Measurements from ENCODE around the gene PHF11. TPM values are rescaled to one million over a fixed set of nuclear protein-coding genes. Genes with fewer than 3 reads are reported as not detected.

The PHF11 gene
- total and polyA plus RNA-seq, 2 donors (not counting 1 experiment from before 2014, with no cell fraction given), result 26.8 to 46.8 TPM

DNA sequence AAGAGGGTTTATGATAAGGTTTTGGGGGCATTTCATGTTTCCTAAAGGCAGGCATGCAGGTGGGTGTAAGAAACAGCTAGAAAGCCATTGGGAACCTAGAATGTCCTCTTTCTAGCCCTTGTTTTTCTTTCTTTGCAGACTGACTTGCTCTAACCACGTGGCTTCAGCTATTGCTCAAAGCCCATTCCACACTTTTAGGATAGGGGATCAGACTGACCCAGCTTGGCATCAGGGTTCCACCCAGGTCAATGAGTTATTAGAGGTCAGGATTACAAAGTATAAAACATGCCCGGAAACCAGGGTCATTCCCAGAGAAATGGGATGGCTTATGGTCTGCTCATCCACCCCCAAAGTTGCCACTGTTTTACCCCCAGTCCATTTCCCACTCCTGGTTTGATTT lies 16.8 kb downstream of the PHF11 start:
- no peaks in the 10 kb centered on the region for H3K9me3 ChIP-seq (ENCODE audit: control insufficient read depth, insufficient read depth, low read depth, low read length)
- no peaks in the 10 kb centered on the region for H4K20me1 ChIP-seq (ENCODE audit: control insufficient read depth, extremely low read depth, insufficient read depth, low read length)
- no peak for TF ChIP-seq EZH2 (IDR thresholded peaks at IDR 0.05; ENCODE audit: low read length, missing control alignments)
- TF ChIP-seq, protein P1, sequence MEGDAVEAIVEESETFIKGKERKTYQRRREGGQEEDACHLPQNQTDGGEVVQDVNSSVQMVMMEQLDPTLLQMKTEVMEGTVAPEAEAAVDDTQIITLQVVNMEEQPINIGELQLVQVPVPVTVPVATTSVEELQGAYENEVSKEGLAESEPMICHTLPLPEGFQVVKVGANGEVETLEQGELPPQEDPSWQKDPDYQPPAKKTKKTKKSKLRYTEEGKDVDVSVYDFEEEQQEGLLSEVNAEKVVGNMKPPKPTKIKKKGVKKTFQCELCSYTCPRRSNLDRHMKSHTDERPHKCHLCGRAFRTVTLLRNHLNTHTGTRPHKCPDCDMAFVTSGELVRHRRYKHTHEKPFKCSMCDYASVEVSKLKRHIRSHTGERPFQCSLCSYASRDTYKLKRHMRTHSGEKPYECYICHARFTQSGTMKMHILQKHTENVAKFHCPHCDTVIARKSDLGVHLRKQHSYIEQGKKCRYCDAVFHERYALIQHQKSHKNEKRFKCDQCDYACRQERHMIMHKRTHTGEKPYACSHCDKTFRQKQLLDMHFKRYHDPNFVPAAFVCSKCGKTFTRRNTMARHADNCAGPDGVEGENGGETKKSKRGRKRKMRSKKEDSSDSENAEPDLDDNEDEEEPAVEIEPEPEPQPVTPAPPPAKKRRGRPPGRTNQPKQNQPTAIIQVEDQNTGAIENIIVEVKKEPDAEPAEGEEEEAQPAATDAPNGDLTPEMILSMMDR (conservative IDR thresholded peaks at IDR 0.05 in 1 of 2, IDR thresholded peaks at IDR 0.05 in 1 of 2; ENCODE audit: low read depth in 1 of 2, low read length in 2 of 2), result no peak
- H3K27ac ChIP-seq (ENCODE audit: insufficient read depth, low read length), result no peak overlapping the region
- H3K27me3 ChIP-seq (ENCODE audit: control insufficient read depth, insufficient read depth, low read length), result no peaks in the 10 kb centered on the region
- H3K79me2 ChIP-seq (ENCODE audit: control insufficient read depth, insufficient read depth, low read length), result no peaks in the 10 kb centered on the region
- no peaks in the 10 kb centered on the region for H3K4me1 ChIP-seq (ENCODE audit: control insufficient read depth, extremely low read depth, insufficient read depth, low read length)
- H3K4me3 ChIP-seq (replicated peaks in 1 of 4; ENCODE audit: control extremely low read depth in 1 of 4, insufficient read depth in 1 of 4, low read depth in 3 of 4, low read length in 4 of 4), result no peak overlapping the region
- peaks cover 4% of the 10 kb centered on the region for H3K36me3 ChIP-seq (ENCODE audit: control insufficient read depth, insufficient read depth, low read length)
- H2AFZ ChIP-seq (ENCODE audit: low read length), result no peak overlapping the region
- no peak for DNase-seq (ENCODE audit: low read depth in 2 of 2)
- no peak overlapping the region for H3K9ac ChIP-seq (ENCODE audit: insufficient read depth, low read length)
- H3K4me2 ChIP-seq (ENCODE audit: extremely low read depth, insufficient read depth, low read length), result no peak overlapping the region

DNA sequence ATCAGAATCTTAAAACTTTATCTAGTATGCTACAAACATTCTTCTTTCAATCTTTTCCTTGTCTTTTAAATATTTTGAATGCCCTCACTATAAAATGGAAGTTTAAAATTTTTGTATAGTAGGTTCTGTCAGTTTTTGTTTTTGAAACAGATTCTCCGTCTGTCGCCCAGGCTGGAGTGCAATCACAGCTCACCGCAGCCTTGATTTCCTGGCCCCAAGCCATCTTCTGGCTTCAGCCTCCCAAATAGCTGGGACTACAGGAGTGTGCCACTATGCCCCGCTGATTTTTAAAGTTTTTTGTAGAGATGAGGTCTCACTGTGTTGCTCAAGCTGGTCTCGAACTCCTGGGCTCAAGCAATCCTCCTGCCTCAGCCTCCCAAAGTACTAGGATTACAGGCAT lies 20.7 kb downstream of the PHF11 start:
- Histone ChIP-seq H3K27me3 (ENCODE audit: control insufficient read depth, insufficient read depth, low read length) (no peaks in the 10 kb centered on the region), H3K36me3 (ENCODE audit: control insufficient read depth, insufficient read depth, low read length) (peaks cover 9% of the 10 kb centered on the region), H3K9ac (ENCODE audit: insufficient read depth, low read length) (no peak overlapping the region), H3K9me3 (ENCODE audit: control insufficient read depth, insufficient read depth, low read depth, low read length) (no peaks in the 10 kb centered on the region), H3K4me3 (replicated peaks in 1 of 4; ENCODE audit: control extremely low read depth in 1 of 4, insufficient read depth in 1 of 4, low read depth in 3 of 4, low read length in 4 of 4) (no peak overlapping the region), H2AFZ (ENCODE audit: low read length) (no peak overlapping the region), H3K4me2 (ENCODE audit: extremely low read depth, insufficient read depth, low read length) (no peak overlapping the region), H4K20me1 (ENCODE audit: control insufficient read depth, extremely low read depth, insufficient read depth, low read length) (no peaks in the 10 kb centered on the region), H3K27ac (ENCODE audit: insufficient read depth, low read length) (no peak overlapping the region), H3K79me2 (ENCODE audit: control insufficient read depth, insufficient read depth, low read length) (no peaks in the 10 kb centered on the region), H3K4me1 (ENCODE audit: control insufficient read depth, extremely low read depth, insufficient read depth, low read length) (no peaks in the 10 kb centered on the region)
- DNase-seq (ENCODE audit: low read depth in 2 of 2), result no peak
- TF ChIP-seq, protein P1 (conservative IDR thresholded peaks at IDR 0.05 in 1 of 2, IDR thresholded peaks at IDR 0.05 in 1 of 2; ENCODE audit: low read depth in 1 of 2, low read length in 2 of 2), result no peak
- TF ChIP-seq EZH2 (IDR thresholded peaks at IDR 0.05; ENCODE audit: low read length, missing control alignments), result no peak

DNA sequence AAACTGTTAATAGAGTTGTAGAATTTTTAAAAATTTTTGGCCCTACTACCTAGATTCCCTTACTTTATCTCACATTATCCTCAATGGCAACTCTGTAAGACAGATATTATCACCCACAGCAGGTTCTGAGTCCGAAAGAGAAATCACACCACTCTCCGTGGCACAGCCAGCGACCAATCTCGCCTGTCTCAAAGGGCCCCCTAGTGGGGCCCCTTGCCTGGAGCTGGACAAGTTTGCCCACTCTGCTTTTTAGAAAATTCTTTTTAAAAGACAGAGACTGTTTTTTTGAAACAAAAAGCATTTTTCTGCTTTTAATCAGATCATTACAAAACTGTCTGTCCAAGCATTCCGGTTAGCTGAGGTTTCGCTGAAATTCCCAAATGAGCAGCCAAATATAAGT lies 21.7 kb downstream of the PHF11 start:
- Histone ChIP-seq H3K4me2 (ENCODE audit: extremely low read depth, insufficient read depth, low read length) (no peak overlapping the region), H3K4me1 (ENCODE audit: control insufficient read depth, extremely low read depth, insufficient read depth, low read length) (no peaks in the 10 kb centered on the region), H4K20me1 (ENCODE audit: control insufficient read depth, extremely low read depth, insufficient read depth, low read length) (no peaks in the 10 kb centered on the region), H3K9me3 (ENCODE audit: control insufficient read depth, insufficient read depth, low read depth, low read length) (no peaks in the 10 kb centered on the region), H3K36me3 (ENCODE audit: control insufficient read depth, insufficient read depth, low read length) (peaks cover 9% of the 10 kb centered on the region), H2AFZ (ENCODE audit: low read length) (no peak overlapping the region), H3K27me3 (ENCODE audit: control insufficient read depth, insufficient read depth, low read length) (no peaks in the 10 kb centered on the region), H3K9ac (ENCODE audit: insufficient read depth, low read length) (no peak overlapping the region), H3K79me2 (ENCODE audit: control insufficient read depth, insufficient read depth, low read length) (no peaks in the 10 kb centered on the region), H3K4me3 (replicated peaks in 1 of 4; ENCODE audit: control extremely low read depth in 1 of 4, insufficient read depth in 1 of 4, low read depth in 3 of 4, low read length in 4 of 4) (no peak overlapping the region), H3K27ac (ENCODE audit: insufficient read depth, low read length) (no peak overlapping the region)
- TF ChIP-seq, protein P1 (conservative IDR thresholded peaks at IDR 0.05 in 1 of 2, IDR thresholded peaks at IDR 0.05 in 1 of 2; ENCODE audit: low read depth in 1 of 2, low read length in 2 of 2), result peak; percentile 43 to 46
- no peak for TF ChIP-seq EZH2 (IDR thresholded peaks at IDR 0.05; ENCODE audit: low read length, missing control alignments)
- DNase-seq (ENCODE audit: low read depth in 2 of 2), result peak in 1 of 2 donors; percentile 31

Data from fibroblast of lung (primary cell).